Measurements from ENCODE around the gene TOMM70.
"Not testable (repeated sequence)": the region's sequence is repeated elsewhere in the genome, so short reads cannot be mapped to it uniquely, and the experiment has no call there.

TOMM70 gene

DNA sequence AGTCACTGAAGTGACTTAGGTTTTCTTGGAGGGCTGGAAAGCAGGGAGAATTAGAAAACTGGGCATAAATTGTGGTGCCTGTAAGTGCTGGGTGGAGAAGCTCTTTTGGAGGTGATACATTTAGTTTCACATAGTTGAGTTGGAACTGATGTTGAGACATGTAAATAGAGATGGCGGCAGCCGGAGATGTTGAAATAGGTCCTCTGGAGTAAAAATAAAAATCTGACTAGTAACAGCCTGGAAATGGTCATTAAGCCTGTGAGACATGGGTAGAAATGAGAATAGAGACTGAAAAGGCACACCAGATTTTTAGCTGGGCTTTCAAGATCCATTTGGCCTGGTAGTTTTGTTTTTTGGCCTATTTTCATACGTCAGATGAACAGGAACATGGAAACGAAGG lies 69.2 kb downstream of the TOMM70 start:
- no peak for DNase-seq (ENCODE audit: low read depth)
- in situ Hi-C loops (cut with HindIII; ENCODE audit: low sequenced_read_pairs): no loop called here
- TF ChIP-seq, protein P1, sequence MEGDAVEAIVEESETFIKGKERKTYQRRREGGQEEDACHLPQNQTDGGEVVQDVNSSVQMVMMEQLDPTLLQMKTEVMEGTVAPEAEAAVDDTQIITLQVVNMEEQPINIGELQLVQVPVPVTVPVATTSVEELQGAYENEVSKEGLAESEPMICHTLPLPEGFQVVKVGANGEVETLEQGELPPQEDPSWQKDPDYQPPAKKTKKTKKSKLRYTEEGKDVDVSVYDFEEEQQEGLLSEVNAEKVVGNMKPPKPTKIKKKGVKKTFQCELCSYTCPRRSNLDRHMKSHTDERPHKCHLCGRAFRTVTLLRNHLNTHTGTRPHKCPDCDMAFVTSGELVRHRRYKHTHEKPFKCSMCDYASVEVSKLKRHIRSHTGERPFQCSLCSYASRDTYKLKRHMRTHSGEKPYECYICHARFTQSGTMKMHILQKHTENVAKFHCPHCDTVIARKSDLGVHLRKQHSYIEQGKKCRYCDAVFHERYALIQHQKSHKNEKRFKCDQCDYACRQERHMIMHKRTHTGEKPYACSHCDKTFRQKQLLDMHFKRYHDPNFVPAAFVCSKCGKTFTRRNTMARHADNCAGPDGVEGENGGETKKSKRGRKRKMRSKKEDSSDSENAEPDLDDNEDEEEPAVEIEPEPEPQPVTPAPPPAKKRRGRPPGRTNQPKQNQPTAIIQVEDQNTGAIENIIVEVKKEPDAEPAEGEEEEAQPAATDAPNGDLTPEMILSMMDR (IDR thresholded peaks at IDR 0.05; ENCODE audit: low read depth, low read length, missing control alignments): no peak
- no peak overlapping the region for H3K4me3 ChIP-seq (ENCODE audit: low read depth, low read length)

DNA sequence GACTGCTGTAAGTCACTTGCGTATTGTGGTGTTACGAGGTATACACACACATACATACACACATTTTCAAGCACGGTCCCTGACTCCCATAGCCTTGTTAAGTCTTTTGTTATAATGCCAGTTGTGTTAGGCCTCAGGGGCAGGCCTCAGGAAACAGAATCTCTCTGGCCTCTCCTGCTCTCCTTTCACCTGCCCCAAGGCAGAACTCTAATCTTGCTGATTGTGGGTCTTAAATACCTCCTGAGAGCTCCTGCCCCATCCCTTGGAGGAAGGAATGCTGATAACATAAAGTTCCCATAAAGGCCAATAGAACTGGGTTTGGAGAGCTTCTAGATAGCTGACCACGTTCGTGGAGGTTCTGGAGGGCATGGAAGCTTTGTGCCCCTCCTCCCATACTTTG lies 70.2 kb downstream of the TOMM70 start:
- H3K4me3 ChIP-seq (ENCODE audit: low read depth, low read length): no peak overlapping the region
- in situ Hi-C loops (cut with HindIII; ENCODE audit: low sequenced_read_pairs): no loop called here
- TF ChIP-seq, protein P1 (IDR thresholded peaks at IDR 0.05; ENCODE audit: low read depth, low read length, missing control alignments): no peak

DNA sequence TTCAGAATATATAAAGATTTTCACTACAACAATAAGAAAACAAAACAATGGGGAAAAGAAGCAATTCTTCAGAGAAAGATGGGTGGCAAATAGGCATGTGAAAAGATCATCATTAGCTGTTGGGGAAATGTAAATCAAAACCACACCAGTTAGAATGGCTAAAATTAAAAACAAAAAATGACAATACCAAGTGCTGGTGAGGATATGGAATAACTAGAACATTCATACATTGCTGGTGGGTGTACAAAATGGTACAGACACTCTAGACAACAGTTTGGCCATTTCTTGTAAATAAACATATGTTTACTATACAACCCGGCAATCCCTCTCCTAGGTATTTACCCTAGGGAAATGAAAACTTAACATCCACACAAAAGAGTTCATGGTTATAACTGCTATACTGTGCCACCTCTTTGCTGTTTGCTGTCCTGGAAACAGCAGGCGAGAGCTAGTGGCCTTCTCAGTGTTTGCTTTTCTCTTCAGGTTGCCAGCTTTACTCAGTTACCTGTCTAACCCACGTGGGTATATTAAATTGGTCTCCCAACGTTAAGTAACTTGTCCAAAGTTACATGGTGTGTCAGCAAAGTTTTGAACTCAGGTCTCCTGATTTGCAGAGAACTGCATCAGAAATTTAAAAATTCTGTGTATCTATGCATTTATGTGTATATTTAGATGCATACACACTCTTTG lies 70.9 kb downstream of the TOMM70 start:
- DNase-seq (ENCODE audit: low read depth): no peak
- H3K4me3 ChIP-seq (ENCODE audit: low read depth, low read length): no peak overlapping the region
- in situ Hi-C loops (cut with HindIII; ENCODE audit: low sequenced_read_pairs): no loop called here
- TF ChIP-seq, protein P1 (IDR thresholded peaks at IDR 0.05; ENCODE audit: low read depth, low read length, missing control alignments): no peak

More for the DNA sequence above, 70.2 kb downstream of the TOMM70 start:
- DNase-seq (ENCODE audit: low read depth): no peak

DNA sequence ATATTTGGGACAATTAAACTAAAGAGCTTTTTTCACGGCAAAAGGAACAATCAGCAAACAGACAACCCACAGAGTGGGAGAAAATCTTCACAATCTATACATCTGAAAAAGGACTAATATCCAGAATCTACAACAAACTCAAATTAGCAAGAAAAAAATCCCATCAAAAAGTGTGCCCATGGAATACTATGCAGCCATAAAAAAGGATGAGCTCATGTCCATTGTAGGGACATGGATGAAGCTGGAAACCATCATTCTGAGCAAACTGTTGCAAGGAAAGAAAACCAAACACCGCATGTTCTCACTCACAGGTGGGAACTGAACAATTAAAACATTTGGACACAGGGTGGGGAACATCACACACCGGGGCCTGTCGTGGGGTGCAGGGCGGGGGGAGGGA lies 73.5 kb downstream of the TOMM70 start:
- DNase-seq (ENCODE audit: low read depth); H3K4me3 ChIP-seq (ENCODE audit: low read depth, low read length); in situ Hi-C loops (cut with HindIII; ENCODE audit: low sequenced_read_pairs): not testable (repeated sequence)

DNA sequence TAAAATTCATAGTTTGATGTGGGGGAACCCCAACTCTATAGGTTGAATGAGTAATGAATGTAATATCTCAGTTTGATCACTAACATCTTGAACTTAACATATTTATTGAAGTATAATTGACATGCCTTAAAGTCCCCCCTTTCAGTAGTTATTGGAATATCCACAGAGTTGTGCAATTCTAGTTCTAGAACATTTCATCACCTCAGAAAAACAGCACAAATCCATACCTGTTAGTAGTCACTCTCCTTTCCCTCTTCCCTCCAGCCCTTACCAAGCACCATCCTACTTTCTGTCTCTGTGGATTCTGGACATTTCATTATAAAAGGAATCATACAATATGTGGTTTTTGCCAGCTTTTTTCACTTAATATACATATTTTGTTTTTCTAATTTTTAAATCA lies 75.1 kb downstream of the TOMM70 start:
- no peak overlapping the region for H3K4me3 ChIP-seq (ENCODE audit: low read depth, low read length)
- in situ Hi-C loops (cut with HindIII; ENCODE audit: low sequenced_read_pairs): no loop called here
- no peak for DNase-seq (ENCODE audit: low read depth)
- TF ChIP-seq, protein P1 (IDR thresholded peaks at IDR 0.05; ENCODE audit: low read depth, low read length, missing control alignments): no peak

DNA sequence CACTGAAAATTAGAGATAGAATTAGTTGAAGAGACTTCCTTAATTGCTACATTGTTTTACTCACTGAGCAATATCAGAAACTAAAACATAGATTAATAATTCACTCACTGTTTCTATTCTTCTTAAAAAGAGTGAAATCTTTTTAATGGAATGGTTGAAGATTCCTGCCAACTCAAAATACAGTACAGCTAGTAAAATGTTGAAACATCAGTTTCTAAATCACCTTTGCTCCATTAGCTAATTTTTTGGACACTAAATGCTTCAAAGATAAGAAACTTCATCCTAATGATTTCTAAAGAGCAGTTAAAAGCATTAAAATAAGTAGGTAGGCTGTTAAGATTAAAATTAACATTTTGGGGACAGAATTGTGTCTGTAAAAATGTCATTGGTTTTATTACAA lies 76.8 kb downstream of the TOMM70 start:
- TF ChIP-seq, protein P1 (IDR thresholded peaks at IDR 0.05; ENCODE audit: low read depth, low read length, missing control alignments): no peak
- H3K4me3 ChIP-seq (ENCODE audit: low read depth, low read length): no peak overlapping the region
- DNase-seq (ENCODE audit: low read depth): no peak

DNA sequence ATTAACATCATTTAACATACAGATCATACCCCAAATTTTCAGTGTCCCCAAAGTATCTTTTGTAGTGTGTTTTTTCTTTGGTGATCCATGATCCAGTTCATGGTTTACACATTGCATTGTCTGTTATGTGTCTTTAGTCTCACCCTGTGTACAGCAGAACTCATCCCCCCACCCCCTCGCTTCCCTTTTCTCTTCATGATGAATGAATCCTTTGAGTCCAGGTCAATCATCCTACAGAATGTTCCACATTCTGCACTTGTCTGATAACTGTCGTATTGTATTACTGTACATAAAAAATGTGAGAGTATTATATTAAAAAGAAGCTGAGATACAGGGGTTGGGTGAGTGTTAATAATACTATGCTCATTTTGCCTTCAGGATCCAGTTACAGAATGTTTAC lies 80.9 kb downstream of the TOMM70 start:
- no peak for DNase-seq (ENCODE audit: low read depth)
- in situ Hi-C loops (cut with HindIII; ENCODE audit: low sequenced_read_pairs): loop anchor here (5.0 kb wide), 1 partner anchor 42 kb away; no protein-coding TSS in a partner anchor
- TF ChIP-seq, protein P1 (IDR thresholded peaks at IDR 0.05; ENCODE audit: low read depth, low read length, missing control alignments): no peak
- H3K4me3 ChIP-seq (ENCODE audit: low read depth, low read length): no peak overlapping the region

More for the DNA sequence above, 76.8 kb downstream of the TOMM70 start:
- in situ Hi-C loops (cut with HindIII; ENCODE audit: low sequenced_read_pairs): loop anchor here (5.0 kb wide), 1 partner anchor 38 kb away; no protein-coding TSS in a partner anchor

Measured in astrocyte of the cerebellum (primary cell).